ENCODE measurements around the gene TSPAN5.

- no peak for TF ChIP-seq POLR2A (IDR thresholded peaks at IDR 0.05)
- TF ChIP-seq, protein P1, sequence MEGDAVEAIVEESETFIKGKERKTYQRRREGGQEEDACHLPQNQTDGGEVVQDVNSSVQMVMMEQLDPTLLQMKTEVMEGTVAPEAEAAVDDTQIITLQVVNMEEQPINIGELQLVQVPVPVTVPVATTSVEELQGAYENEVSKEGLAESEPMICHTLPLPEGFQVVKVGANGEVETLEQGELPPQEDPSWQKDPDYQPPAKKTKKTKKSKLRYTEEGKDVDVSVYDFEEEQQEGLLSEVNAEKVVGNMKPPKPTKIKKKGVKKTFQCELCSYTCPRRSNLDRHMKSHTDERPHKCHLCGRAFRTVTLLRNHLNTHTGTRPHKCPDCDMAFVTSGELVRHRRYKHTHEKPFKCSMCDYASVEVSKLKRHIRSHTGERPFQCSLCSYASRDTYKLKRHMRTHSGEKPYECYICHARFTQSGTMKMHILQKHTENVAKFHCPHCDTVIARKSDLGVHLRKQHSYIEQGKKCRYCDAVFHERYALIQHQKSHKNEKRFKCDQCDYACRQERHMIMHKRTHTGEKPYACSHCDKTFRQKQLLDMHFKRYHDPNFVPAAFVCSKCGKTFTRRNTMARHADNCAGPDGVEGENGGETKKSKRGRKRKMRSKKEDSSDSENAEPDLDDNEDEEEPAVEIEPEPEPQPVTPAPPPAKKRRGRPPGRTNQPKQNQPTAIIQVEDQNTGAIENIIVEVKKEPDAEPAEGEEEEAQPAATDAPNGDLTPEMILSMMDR (IDR thresholded peaks at IDR 0.05): no peak
Measured at GRCh38 chr4:98686043-98686707, 27.8 kb upstream of the TSPAN5 start.
